Measurements from ENCODE around the gene MPL. TPM values are rescaled to one million over a fixed set of nuclear protein-coding genes. Genes with fewer than 3 reads are reported as not detected.

The MPL gene
- total and polyA plus RNA-seq, 10 of the 15 experiments (the other 5 are each of a cell fraction or from before 2014, with no cell fraction given): not detected

GRCh38 chr1:43392702-43393101 is 55.1 kb downstream of the MPL start:
- CTCF ChIA-PET: interaction anchor here (1.0 kb wide), 1 partner anchor 154 kb away, joined by 3 read pairs; no protein-coding TSS in a partner anchor
- no peaks in the 10 kb centered on the region for H3K9me3 ChIP-seq (replicated peaks; ENCODE audit: control insufficient read depth, insufficient read depth, low read length)
- H3K4me1 ChIP-seq (ENCODE audit: control insufficient read depth, insufficient read depth, low read length): peaks cover 15% of the 10 kb centered on the region
- no peak overlapping the region for H2AFZ ChIP-seq (ENCODE audit: control insufficient read depth, low read depth, low read length)
- TF ChIP-seq SMAD1 (IDR thresholded peaks at IDR 0.05; ENCODE audit: low read depth, partially characterized antibody): no peak
- TF ChIP-seq TCF3 (IDR thresholded peaks at IDR 0.05; ENCODE audit: borderline replicate concordance, insufficient read depth, low read depth, low read length): no peak
- TF ChIP-seq CREM (IDR thresholded peaks at IDR 0.05; ENCODE audit: low read depth): no peak
- TF ChIP-seq KDM1A (IDR thresholded peaks at IDR 0.05; ENCODE audit: borderline replicate concordance): no peak
- TF ChIP-seq CHD1 (IDR thresholded peaks at IDR 0.05; ENCODE audit: low read depth, low read length): no peak
- TF ChIP-seq POLR2AphosphoS5 (IDR thresholded peaks at IDR 0.05; ENCODE audit: low read length): no peak
- no peak for TF ChIP-seq POLR2AphosphoS2 (IDR thresholded peaks at IDR 0.05; ENCODE audit: low read depth, low read length)
- no peak for TF ChIP-seq CHD2 (IDR thresholded peaks at IDR 0.05; ENCODE audit: borderline replicate concordance, low read depth, low read length)
- TF ChIP-seq EGR1 (IDR thresholded peaks at IDR 0.05; ENCODE audit: borderline replicate concordance in 1 of 2, low read depth in 2 of 2, low read length in 2 of 2): no peak
- TF ChIP-seq MAX (IDR thresholded peaks at IDR 0.05; ENCODE audit: low read depth, low read length): no peak
- TF ChIP-seq ZNF622 (IDR thresholded peaks at IDR 0.05): no peak
- no peak for TF ChIP-seq FOS (IDR thresholded peaks at IDR 0.05; ENCODE audit: borderline replicate concordance, extremely low read depth, insufficient read length)
- TF ChIP-seq FOXM1 (IDR thresholded peaks at IDR 0.05; ENCODE audit: low read depth, low read length): no peak
- TF ChIP-seq CEBPB (IDR thresholded peaks at IDR 0.05; ENCODE audit: borderline replicate concordance in 1 of 2, low read depth in 2 of 2, low read length in 2 of 2): no peak
- TF ChIP-seq RAD21 (IDR thresholded peaks at IDR 0.05; ENCODE audit: insufficient read depth, low read depth, low read length): no peak
- no peak for TF ChIP-seq RCOR1 (conservative IDR thresholded peaks at IDR 0.05; ENCODE audit: low read depth, low read length)
- TF ChIP-seq CREB1 (IDR thresholded peaks at IDR 0.05; ENCODE audit: low read depth): no peak
- TF ChIP-seq USF2 (IDR thresholded peaks at IDR 0.05; ENCODE audit: borderline replicate concordance, low read depth, low read length): no peak
- no peak for TF ChIP-seq BHLHE40 (IDR thresholded peaks at IDR 0.05; ENCODE audit: borderline replicate concordance in 1 of 2, low read depth in 2 of 2, low read length in 1 of 2)
- SMC1A ChIA-PET (ENCODE audit: uncharacterized antibody, unreplicated experiment): no interaction called here
- H3K4me3 ChIP-seq: no peak overlapping the region
- ATAC-seq: no peak
- H3K4me2 ChIP-seq (ENCODE audit: control insufficient read depth, insufficient read depth): no peak overlapping the region
- no peak overlapping the region for H3K27ac ChIP-seq (ENCODE audit: control insufficient read depth, insufficient read depth)
- POLR2A ChIA-PET: interaction anchor here (0.6 kb wide), 1 partner anchor 624 kb away, joined by 3 read pairs; no protein-coding TSS in a partner anchor
- H3K36me3 ChIP-seq (ENCODE audit: control insufficient read depth in 2 of 2, insufficient read depth in 2 of 2, low read length in 1 of 2): peaks cover 0 to 5% of the 10 kb centered on the region in 2 experiments; a peak in 1 of 4 replicates
- H3K9ac ChIP-seq (ENCODE audit: control insufficient read depth, insufficient read depth, low read length): no peak overlapping the region
- no peaks in the 10 kb centered on the region for H4K20me1 ChIP-seq (ENCODE audit: control insufficient read depth, insufficient read depth)
- no peaks in the 10 kb centered on the region for H3K27me3 ChIP-seq (replicated peaks in 1 of 2; ENCODE audit: control insufficient read depth in 2 of 2, insufficient read depth in 2 of 2, low read length in 1 of 2)
- RAD21 ChIA-PET (ENCODE audit: unreplicated experiment): interaction anchor here (0.7 kb wide), 1 partner anchor 323 kb away, joined by 3 read pairs; no protein-coding TSS in a partner anchor
- 67% methylated on average over 3 of the region's 3 CpGs for WGBS (ENCODE audit: insufficient coverage, insufficient replicate concordance, low lambda C conversion rate, missing lambda C conversion rate)
- no peak for DNase-seq (ENCODE audit: low read depth, low spot score)
- no peak for FAIRE-seq
- intact Hi-C loops (cut with micrococcal nuclease; ENCODE audit: unreplicated experiment) (no loop called here), in situ Hi-C loops (cut with MboI) (no loop called here)
- BruUV-seq (replicated peaks): no TSS peak
- H3K79me2 ChIP-seq (ENCODE audit: control insufficient read depth, insufficient read depth, low read length): peaks cover 37% of the 10 kb centered on the region

Data from GM12878 (cell line).